H9 (cell line): ENCODE measurements around the gene MSI2. TPM values are rescaled to one million over a fixed set of nuclear protein-coding genes. Genes with fewer than 3 reads are reported as not detected.

Source experiments
- DNase-seq: peaks from one replicate; pipeline ENCODE4 v3.0.0-alpha.2; 2017
- H2AFZ ChIP-seq: one replicate; pipeline ENCODE4 v1.6.1; 2013; ENCODE audit warnings: mild to moderate bottlenecking, low read length, control low read depth, moderate library complexity
- H2AK5ac ChIP-seq: 2 replicates; pipeline ENCODE4 v1.6.1; 2013; ENCODE audit warnings: low read length, control low read depth, mixed read lengths; ENCODE audit not compliant: insufficient read length
- H2BK120ac ChIP-seq: one replicate; pipeline ENCODE4 v1.6.1; 2013; ENCODE audit warnings: low read depth, mild to moderate bottlenecking, low read length, control low read depth, inconsistent platforms; ENCODE audit not compliant: poor library complexity, severe bottlenecking
- H2BK12ac ChIP-seq: 2 replicates; pipeline ENCODE4 v1.6.1; 2013; ENCODE audit warnings: low read length, control low read depth, mixed read lengths, low read depth; ENCODE audit not compliant: insufficient read length
- H2BK15ac ChIP-seq: 2 replicates; pipeline ENCODE4 v1.6.1; 2013; ENCODE audit warnings: low read depth, low read length, control low read depth
- H2BK20ac ChIP-seq: one replicate; pipeline ENCODE4 v1.6.1; 2013; ENCODE audit warnings: low read depth, mild to moderate bottlenecking, low read length, control low read depth, inconsistent platforms; ENCODE audit not compliant: poor library complexity, severe bottlenecking
- H2BK5ac ChIP-seq: 2 replicates; pipeline ENCODE4 v1.6.1; 2013; ENCODE audit warnings: low read length, control low read depth, mixed read lengths; ENCODE audit not compliant: insufficient read length
- H3K14ac ChIP-seq: 2 replicates; pipeline ENCODE4 v1.6.1; 2013; ENCODE audit warnings: low read length, control low read depth; ENCODE audit not compliant: insufficient read depth
- H3K18ac ChIP-seq: 2 replicates; pipeline ENCODE4 v1.6.1; 2013; ENCODE audit warnings: low read depth, mild to moderate bottlenecking, mixed read lengths, low read length, control low read depth; ENCODE audit not compliant: insufficient read length
- H3K23ac ChIP-seq: 2 replicates; pipeline ENCODE4 v1.6.1; 2013; ENCODE audit warnings: low read length, control low read depth, mixed read lengths, low read depth; ENCODE audit not compliant: insufficient read length
- H3K23me2 ChIP-seq: 2 replicates; pipeline ENCODE4 v1.6.1; 2013; ENCODE audit warnings: low read depth, mild to moderate bottlenecking, mixed read lengths, low read length, control low read depth; ENCODE audit not compliant: insufficient read length, poor library complexity, severe bottlenecking
- H3K27ac ChIP-seq: 2 replicates; pipeline ENCODE4 v1.5.1; 2013; ENCODE audit warnings: low read length, control low read depth, mixed read lengths, low read depth; ENCODE audit not compliant: insufficient read length
- H3K27me3 ChIP-seq: 2 replicates; pipeline ENCODE4 v1.6.1; 2013; ENCODE audit warnings: low read length, control low read depth, inconsistent platforms; ENCODE audit not compliant: insufficient read depth
- H3K4ac ChIP-seq: 2 replicates; pipeline ENCODE4 v1.6.1; 2013; ENCODE audit warnings: low read depth, mild to moderate bottlenecking, control low read depth, inconsistent platforms, low read length, moderate library complexity
- H3K4me1 ChIP-seq: 2 replicates; pipeline ENCODE4 v1.6.1; 2013; ENCODE audit warnings: low read length, control low read depth, inconsistent platforms; ENCODE audit not compliant: insufficient read depth
- H3K4me2 ChIP-seq: 2 replicates; pipeline ENCODE4 v1.6.1; 2013; ENCODE audit warnings: low read length, control low read depth, mixed read lengths; ENCODE audit not compliant: insufficient read length, insufficient read depth
- H3K56ac ChIP-seq: 2 replicates; pipeline ENCODE4 v1.6.1; 2013; ENCODE audit warnings: low read depth, mild to moderate bottlenecking, mixed read lengths, low read length, control low read depth; ENCODE audit not compliant: insufficient read length
- H3K79me1 ChIP-seq: 2 replicates; pipeline ENCODE4 v1.6.1; 2013; ENCODE audit warnings: low read depth, mild to moderate bottlenecking, moderate library complexity, low read length, control low read depth, inconsistent platforms; ENCODE audit not compliant: insufficient read depth, poor library complexity, severe bottlenecking
- H3K79me2 ChIP-seq: 2 replicates; pipeline ENCODE4 v1.6.1; 2013; ENCODE audit warnings: low read length, control low read depth, inconsistent platforms; ENCODE audit not compliant: insufficient read depth
- H3K9ac ChIP-seq: 2 replicates; pipeline ENCODE4 v1.6.1; 2013; ENCODE audit warnings: low read length, control low read depth, mixed read lengths; ENCODE audit not compliant: insufficient read length; ENCODE audit errors: extremely low read depth
- H3K9me3 ChIP-seq: one replicate; pipeline ENCODE4 v1.6.1; 2013; ENCODE audit warnings: low read depth, low read length, inconsistent platforms; ENCODE audit not compliant: control insufficient read depth
- H3T11ph ChIP-seq: one replicate; pipeline ENCODE4 v1.6.1; 2013; ENCODE audit warnings: mild to moderate bottlenecking, low read length, control low read depth, inconsistent platforms
- H4K20me1 ChIP-seq: one replicate; pipeline ENCODE4 v1.6.1; 2013; ENCODE audit not compliant: control insufficient read depth, insufficient read length, insufficient read depth
- H4K5ac ChIP-seq: 2 replicates; pipeline ENCODE4 v1.6.1; 2013; ENCODE audit warnings: low read depth, mild to moderate bottlenecking, mixed read lengths, low read length, control low read depth; ENCODE audit not compliant: insufficient read length
- H4K8ac ChIP-seq: replicated peaks from 2 replicates; pipeline ENCODE4 v1.6.1; 2013; ENCODE audit warnings: low read length, control low read depth, mixed read lengths, low read depth; ENCODE audit not compliant: insufficient read length
- H4K91ac ChIP-seq: 2 replicates; pipeline ENCODE4 v1.6.1; 2013; ENCODE audit warnings: low read depth, mild to moderate bottlenecking, moderate library complexity, mixed read lengths, low read length, control low read depth; ENCODE audit not compliant: insufficient read length
- H3K27ac Mint-ChIP-seq, 3 experiments: 2 replicates in 2 of 3; 3 replicates in 1 of 3; pipeline ENCODE4 v1.8.0; 2020 to 2021; ENCODE audit warnings: mixed read lengths in 3 of 3, mild to moderate bottlenecking in 1 of 3, moderate library complexity in 1 of 3
- H3K27me3 Mint-ChIP-seq: 2 replicates; pipeline ENCODE4 v1.8.0; 2021; ENCODE audit warnings: low read depth, mild to moderate bottlenecking, moderate library complexity, mixed read lengths
- H3K36me3 Mint-ChIP-seq, 3 experiments: 2 replicates in 2 of 3; 3 replicates in 1 of 3; pipeline ENCODE4 v1.8.0; 2020 to 2021; ENCODE audit warnings: low read depth in 3 of 3, mixed read lengths in 3 of 3; ENCODE audit not compliant: insufficient read depth in 1 of 3
- H3K4me1 Mint-ChIP-seq, 2 experiments: 2 replicates each; pipeline ENCODE4 v1.8.0; 2020; ENCODE audit warnings: mixed read lengths in 2 of 2
- H3K4me3 Mint-ChIP-seq, 2 experiments: 2 replicates in 1 of 2; 3 replicates in 1 of 2; pipeline ENCODE4 v1.8.0; 2020 to 2021; ENCODE audit warnings: mild to moderate bottlenecking in 2 of 2, mixed read lengths in 2 of 2, moderate library complexity in 1 of 2
- H3K9me3 Mint-ChIP-seq, 2 experiments: 2 replicates in 1 of 2; 3 replicates in 1 of 2; pipeline ENCODE4 v1.8.0; 2020; ENCODE audit warnings: mild to moderate bottlenecking in 2 of 2, mixed read lengths in 2 of 2, moderate library complexity in 1 of 2
- CTCF ChIP-seq: fragments of 200-600 bp; sonication (generic); conservative IDR thresholded peaks from 3 replicates; pipeline ENCODE4 v1.8.0; 2021; ENCODE audit warnings: antibody characterized with exemption, mild to moderate bottlenecking
- WGBS: extraction: QIAGEN DNeasy Blood & Tissue Kit; methylation state at CpG from one replicate; pipeline ENCODE4 v1.1.7; 2013; ENCODE audit warnings: missing lambda C conversion rate, low lambda C conversion rate, mixed read lengths; ENCODE audit not compliant: insufficient read length; ENCODE audit errors: extremely low coverage; 5-methylcytosine and 5-hydroxymethylcytosine counted together
- total RNA-seq: library from RNA; stranded (reverse); gene quantifications from 2 replicates; pipeline ENCODE4 v1.2.1, GENCODE V29; 2021

The MSI2 gene
- total RNA-seq, 1 experiment from 2014 or later: 98.5 TPM

DNA sequence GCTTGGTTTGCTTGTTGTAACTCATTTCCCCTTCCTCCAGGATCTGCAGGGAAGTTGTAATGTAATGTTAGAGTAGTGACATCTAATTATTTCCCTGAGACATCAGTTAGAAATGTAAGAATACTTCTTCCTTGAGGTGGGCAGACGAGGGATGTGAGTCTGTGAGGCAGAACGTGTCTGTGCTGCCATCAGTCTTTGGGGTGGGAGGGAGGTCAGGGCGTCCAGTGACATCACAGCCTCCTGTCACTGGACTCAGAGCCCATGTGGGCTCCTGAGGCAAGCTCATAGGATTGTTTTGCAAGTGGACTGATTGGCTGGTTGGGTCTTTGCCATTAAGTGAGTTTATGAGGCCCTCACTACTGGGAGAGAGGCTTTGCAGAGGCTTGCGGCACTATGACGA lies 300.0 kb downstream of the MSI2 start:
- H3K27ac Mint-ChIP-seq: peak overlapping the region in 1 of 3 experiments; percentile 68; a peak in 2 of 7 replicates

More for the DNA sequence above, 300.0 kb downstream of the MSI2 start:
- H3K56ac ChIP-seq: no peak overlapping the region
- no peak overlapping the region for H4K8ac ChIP-seq
- no peaks in the 10 kb centered on the region for H3K23me2 ChIP-seq
- no peak overlapping the region for H3K18ac ChIP-seq
- H3K27me3 Mint-ChIP-seq: no peaks in the 10 kb centered on the region
- no peak overlapping the region for H2AFZ ChIP-seq
- H4K20me1 ChIP-seq: no peaks in the 10 kb centered on the region
- WGBS: no CpG with 5 or more reads among the region's 5 CpGs
- no peaks in the 10 kb centered on the region for H3K79me2 ChIP-seq
- no peaks in the 10 kb centered on the region for H3K9me3 Mint-ChIP-seq
- no peak overlapping the region for H3T11ph ChIP-seq
- H2BK5ac ChIP-seq: no peak overlapping the region
- no peaks in the 10 kb centered on the region for H3K79me1 ChIP-seq
- H4K5ac ChIP-seq: no peak overlapping the region
- no peak overlapping the region for H3K14ac ChIP-seq
- no peak overlapping the region for H2BK15ac ChIP-seq
- H2BK12ac ChIP-seq: no peak overlapping the region
- H3K9me3 ChIP-seq: no peaks in the 10 kb centered on the region
- no peak overlapping the region for H2BK20ac ChIP-seq
- H3K4me2 ChIP-seq: no peak overlapping the region
- H3K9ac ChIP-seq: no peak overlapping the region
- peaks cover 12% of the 10 kb centered on the region; the same call in 1 of the 2 replicates for H3K4me1 ChIP-seq
- H4K91ac ChIP-seq: no peak overlapping the region
- H3K4ac ChIP-seq: no peak overlapping the region
- H3K4me3 Mint-ChIP-seq: no peak overlapping the region
- H3K27ac ChIP-seq: no peak overlapping the region
- no peaks in the 10 kb centered on the region for H3K27me3 ChIP-seq
- peaks cover 48 to 62% of the 10 kb centered on the region in 2 experiments for H3K4me1 Mint-ChIP-seq
- no peak for DNase-seq
- no peak overlapping the region for H2BK120ac ChIP-seq
- TF ChIP-seq CTCF: no peak
- no peaks in the 10 kb centered on the region; a peak in 1 of 7 replicates for H3K36me3 Mint-ChIP-seq
- no peak overlapping the region for H3K23ac ChIP-seq
- no peak overlapping the region for H2AK5ac ChIP-seq
